K562 (cell line): Measurements from ENCODE around the gene CLCNKB. TPM values are rescaled to one million over a fixed set of nuclear protein-coding genes. Genes with fewer than 3 reads are reported as not detected.

Experiments used
- ATAC-seq: fragments of 200-7000 bp; cut with Tn5 transposase; 3 replicates; pipeline ENCODE4 v1.9.1; 2020; ENCODE audit warnings: moderate library complexity
- BruUV-seq: library from RNA; stranded (reverse); fragments of 400-500 nt; replicated peaks from 2 replicates; lab custom pipeline; 2021; lab: Mats Ljungman, UMichigan
- CTCF ChIA-PET: fragments of 300-600 bp; formaldehyde crosslinking; extraction: SDS; loops from one replicate; lab custom pipeline; 2021; ENCODE audit warnings: low intra/inter-chr PET ratio; lab: Yijun Ruan, JAX
- POLR2A ChIA-PET: fragments of 300-600, 350-650 bp; sonication (Branson Sonifier 250); formaldehyde crosslinking; extraction: SDS; loops from one replicate; lab custom pipeline; 2021; ENCODE audit warnings: antibody characterized with exemption, inconsistent platforms; lab: Yijun Ruan, JAX
- DNase-seq, 4 experiments: peaks; one replicate each; pipeline versions ENCODE4 v3.0.0 to v3.0.0-alpha.2; 2011 to 2018; ENCODE audit warnings: low spot score in 3 of 4, mixed read lengths in 3 of 4; ENCODE audit errors: extremely low read depth in 1 of 4
- FAIRE-seq: peaks from 2 replicates; lab custom pipeline; 2011; peaks lifted over from hg19 to GRCh38; lab: Jason Lieb, UNC
- H2AFZ ChIP-seq: 2 replicates; pipeline ENCODE4 v1.6.0; 2011; ENCODE audit warnings: low read depth, low read length, control low read depth, inconsistent platforms
- H3K27ac ChIP-seq: fragments of 200-600 bp; 3 replicates; pipeline ENCODE4 v1.8.0; 2011; ENCODE audit warnings: low read depth, mild to moderate bottlenecking, control low read depth, inconsistent platforms, low read length, moderate library complexity, mixed read lengths; ENCODE audit errors: extremely low read depth
- H3K27me3 ChIP-seq, 2 experiments: fragments of 300-600 bp in 1 of 2; 2 replicates in 1 of 2; 3 replicates in 1 of 2; pipeline versions ENCODE4 v1.6.0 to v1.8.0; 2011; ENCODE audit warnings: inconsistent platforms in 2 of 2, low read length in 2 of 2, mild to moderate bottlenecking in 1 of 2, mixed read lengths in 1 of 2, moderate library complexity in 1 of 2; ENCODE audit not compliant: control insufficient read depth in 2 of 2, insufficient read depth in 2 of 2
- H3K36me3 ChIP-seq: fragments of 300-600 bp; 3 replicates; pipeline ENCODE4 v1.8.0; 2011; ENCODE audit warnings: mild to moderate bottlenecking, low read length, inconsistent platforms; ENCODE audit not compliant: control insufficient read depth, insufficient read depth
- H3K4me1 ChIP-seq, 2 experiments: fragments of 200-600 bp in 1 of 2; replicated peaks in 1 of 2; 2 replicates in 1 of 2; 3 replicates in 1 of 2; pipeline versions ENCODE4 v1.5.1 to v1.8.0; 2011; ENCODE audit warnings: inconsistent platforms in 2 of 2, low read length in 2 of 2, mild to moderate bottlenecking in 1 of 2, mixed read lengths in 1 of 2, moderate library complexity in 1 of 2; ENCODE audit not compliant: control insufficient read depth in 2 of 2, insufficient read depth in 2 of 2
- H3K4me2 ChIP-seq: 2 replicates; pipeline ENCODE4 v1.6.1; 2011; ENCODE audit warnings: low read length, control low read depth, inconsistent platforms, mixed read lengths; ENCODE audit not compliant: insufficient read depth
- H3K4me3 ChIP-seq: fragments of 200-600 bp; sonication (generic), shearing (Covaris generic); 2 replicates; pipeline ENCODE4 v1.5.1; 2016; ENCODE audit warnings: control low read depth, inconsistent platforms
- H3K79me2 ChIP-seq: fragments of 200-600 bp; 3 replicates; pipeline ENCODE4 v1.8.0; 2011; ENCODE audit warnings: low read length, inconsistent platforms; ENCODE audit not compliant: control insufficient read depth, insufficient read depth
- H3K9ac ChIP-seq, 2 experiments: 2 replicates each; pipeline versions ENCODE4 v1.6.0 to v1.6.1; 2011; ENCODE audit warnings: low read depth in 2 of 2, low read length in 2 of 2, control low read depth in 1 of 2, inconsistent platforms in 1 of 2, mild to moderate bottlenecking in 1 of 2, mixed read lengths in 1 of 2; ENCODE audit not compliant: insufficient read depth in 1 of 2
- H3K9me1 ChIP-seq: one replicate; pipeline ENCODE4 v1.6.0; 2011; ENCODE audit warnings: inconsistent platforms, mild to moderate bottlenecking, low read length, moderate library complexity; ENCODE audit not compliant: control insufficient read depth, insufficient read depth
- H3K9me3 ChIP-seq: replicated peaks from 2 replicates; pipeline ENCODE4 v1.5.1; 2011; ENCODE audit warnings: low read depth, low read length, inconsistent platforms; ENCODE audit not compliant: control insufficient read depth, insufficient read depth
- H4K20me1 ChIP-seq: replicated peaks from 2 replicates; pipeline ENCODE4 v1.6.1; 2011; ENCODE audit warnings: low read length, inconsistent platforms, mixed read lengths; ENCODE audit not compliant: control insufficient read depth, insufficient read depth
- C11orf30 ChIP-seq: fragments of 450-650 bp; IDR thresholded peaks from 2 replicates; pipeline ENCODE4 v1.6.1; 2016; ENCODE audit warnings: low read depth, mild to moderate bottlenecking
- CHAMP1 ChIP-seq: fragments of 450-650 bp; IDR thresholded peaks from 2 replicates; pipeline ENCODE4 v1.6.1; 2016; ENCODE audit warnings: mild to moderate bottlenecking
- CTBP1 ChIP-seq: fragments of 450-650 bp; IDR thresholded peaks from 2 replicates; pipeline ENCODE4 v1.6.1; 2016; ENCODE audit warnings: borderline replicate concordance
- DPF2 ChIP-seq: fragments of 450-650 bp; IDR thresholded peaks from 2 replicates; pipeline ENCODE4 v1.6.1; 2016
- HDGF ChIP-seq: fragments of 450-650 bp; IDR thresholded peaks from 2 replicates; pipeline ENCODE4 v1.6.1; 2016
- HEY1 ChIP-seq: fragments of 250-450 bp; sonication (Bioruptor Pico); IDR thresholded peaks from 2 replicates; pipeline ENCODE4 v1.5.0; 2020; ENCODE audit warnings: mild to moderate bottlenecking, moderate library complexity, borderline replicate concordance
- L3MBTL2 ChIP-seq: fragments of 450-650 bp; IDR thresholded peaks from 2 replicates; pipeline ENCODE4 v1.6.1; 2016; ENCODE audit warnings: mild to moderate bottlenecking, moderate library complexity
- MAFG ChIP-seq: fragments of 450-650 bp; conservative IDR thresholded peaks from 2 replicates; pipeline ENCODE4 v1.6.1; 2016; ENCODE audit warnings: missing genetic modification characterization, missing compliant biosample characterization
- MAFK ChIP-seq: IDR thresholded peaks from 2 replicates; pipeline ENCODE4 v1.6.1; 2011; ENCODE audit warnings: low read length, improper control_type of control experiment
- MLLT1 ChIP-seq, 2 experiments: fragments of 450-650 bp; IDR thresholded peaks; 2 replicates each; pipeline ENCODE4 v1.6.1; 2016
- NFE2 ChIP-seq: IDR thresholded peaks from 2 replicates; pipeline ENCODE4 v1.6.1; 2014; ENCODE audit warnings: antibody characterized with exemption, low read depth
- SMARCA4 ChIP-seq: fragments of 450-650 bp; IDR thresholded peaks from 2 replicates; pipeline ENCODE4 v1.6.1; 2016
- ZFP1 ChIP-seq: fragments of 450-650 bp; formaldehyde crosslinking; IDR thresholded peaks from 2 replicates; pipeline ENCODE4 v1.4.0; 2020; ENCODE audit warnings: mild to moderate bottlenecking, mixed read lengths
- ZNF224 ChIP-seq: sonication (generic); formaldehyde crosslinking; IDR thresholded peaks from 2 replicates; pipeline ENCODE4 v1.8.0; 2022; ENCODE audit warnings: mild to moderate bottlenecking, missing genetic modification reagents
- ZNF316 ChIP-seq: fragments of 450-650 bp; IDR thresholded peaks from 2 replicates; pipeline ENCODE4 v1.6.1; 2016
- WGBS: fragments of 100-300 bp; shearing (Covaris generic); methylation state at CpG from one replicate; pipeline ENCODE4 v1.1.6; 2016; ENCODE audit warnings: low coverage, mixed read lengths; ENCODE audit not compliant: insufficient coverage; ENCODE audit errors: missing lambda C conversion rate; 5-methylcytosine and 5-hydroxymethylcytosine counted together
- in situ Hi-C: fragments of 300-500 bp; cut with MboI; formaldehyde crosslinking; loops from 4 replicates; pipeline ENCODE4 v1.15.0; 2018; ENCODE audit warnings: inconsistent platforms, mixed read lengths
- intact Hi-C: fragments of 100-400 bp; cut with micrococcal nuclease; formaldehyde crosslinking; loops from 2 replicates; pipeline ENCODE4 v1.14.2; 2022
- polyA plus RNA-seq, 8 experiments: library from polyadenylated mRNA; depleted of rRNA in 4 of 8; stranded (reverse) in 5 of 8; unstranded in 3 of 8; fragments of >200 nt; fragmentation: Nextera tagmentation in 2 of 8; fragmentation: Illumina TruSeq in 1 of 8; extraction: Ambion mirVana in 2 of 8; extraction: Trizol in 1 of 8; gene quantifications; 2 replicates each; pipeline versions ENCODE4 v1.2.1 to v1.2.3, GENCODE V29; 2011 to 2014; ENCODE audit warnings: inconsistent platforms in 1 of 8, missing spikeins in 1 of 8
- total RNA-seq, 7 experiments: library from RNA; depleted of rRNA in 6 of 7; stranded (reverse); fragments of >200 nt in 6 of 7; fragmentation: Illumina TruSeq in 2 of 7; extraction: Trizol in 2 of 7; gene quantifications; 2 replicates each; pipeline versions ENCODE4 v1.2.1 to v1.2.3, GENCODE V29; 2011 to 2021; ENCODE audit warnings: low replicate concordance in 1 of 7

The CLCNKB gene
- total and polyA plus RNA-seq, 9 of the 15 experiments (the other 6 are each of a cell fraction or from before 2014, with no cell fraction given): 0.08 to 1.7 (median 0.64) TPM

- no peaks in the 10 kb centered on the region for H3K36me3 ChIP-seq
- POLR2A ChIA-PET: interaction anchor here (0.6 to 1.1 kb wide), 2 partner anchors 10 to 55 kb away, joined by 3 to 4 read pairs; no protein-coding TSS in a partner anchor
- H3K79me2 ChIP-seq: no peaks in the 10 kb centered on the region
- in situ Hi-C loops: no loop called here
- peak overlapping the region; percentile 38; the same call in 1 of the 2 replicates for H2AFZ ChIP-seq
- H3K4me2 ChIP-seq: no peak overlapping the region
- CTCF ChIA-PET: no interaction called here
- FAIRE-seq: peak; percentile 61
- H3K9me1 ChIP-seq: no peaks in the 10 kb centered on the region
- BruUV-seq: no TSS peak
- H3K4me3 ChIP-seq: no peak overlapping the region
- peak; percentile 57 for ATAC-seq
- DNase-seq: peak in 2 of 4 experiments; percentile 45 to 48
- WGBS: 21% methylated on average over 9 of the region's 9 CpGs
- no peaks in the 10 kb centered on the region for H3K9me3 ChIP-seq
- TF ChIP-seq CTBP1: 0 out of 2 replicates have a peak, but pooled peaks have one; percentile 15
- no peak for TF ChIP-seq ZNF224
- TF ChIP-seq MAFG (tag): peak; percentile 53
- TF ChIP-seq L3MBTL2: peak; percentile 20; the same call in 1 of the 2 replicates
- TF ChIP-seq ZNF316: peak; percentile 86
- peak; percentile 3; the same call in 1 of the 2 replicates for TF ChIP-seq NFE2
- no peak for TF ChIP-seq ZFP1 (CRISPR knock-in tag)
- 0 out of 4 replicates have a peak, but pooled peaks of 1 of the 2 experiments have one; percentile 55 for TF ChIP-seq MLLT1 (IDR thresholded peaks at IDR 0.05)
- TF ChIP-seq SMARCA4: peak; percentile 33; the same call in 1 of the 2 replicates
- no peak for TF ChIP-seq CHAMP1
- peak; percentile 43; the same call in 1 of the 2 replicates for TF ChIP-seq MAFK
- TF ChIP-seq HDGF: peak; percentile 70; the same call in 1 of the 2 replicates
- TF ChIP-seq DPF2: 0 out of 2 replicates have a peak, but pooled peaks have one; percentile 24
- peak; percentile 88 for TF ChIP-seq C11orf30
- no peak for TF ChIP-seq HEY1 (CRISPR knock-in tag)
- H3K4me1 ChIP-seq: peaks cover 10 to 35% of the 10 kb centered on the region in 2 experiments; a peak in 4 of 5 replicates
- intact Hi-C loops: no loop called here
- peak overlapping the region in 1 of 2 experiments; percentile 67; a peak in 2 of 4 replicates for H3K9ac ChIP-seq
- no peaks in the 10 kb centered on the region for H4K20me1 ChIP-seq
- H3K27me3 ChIP-seq: no peaks in the 10 kb centered on the region; a peak in 1 of 5 replicates
- H3K27ac ChIP-seq: no peak overlapping the region
Observed at GRCh38 chr1:16088996-16089395, 45.4 kb downstream of the CLCNKB start.
